ENCODE results near the gene DEGS1.

DEGS1 gene

DNA sequence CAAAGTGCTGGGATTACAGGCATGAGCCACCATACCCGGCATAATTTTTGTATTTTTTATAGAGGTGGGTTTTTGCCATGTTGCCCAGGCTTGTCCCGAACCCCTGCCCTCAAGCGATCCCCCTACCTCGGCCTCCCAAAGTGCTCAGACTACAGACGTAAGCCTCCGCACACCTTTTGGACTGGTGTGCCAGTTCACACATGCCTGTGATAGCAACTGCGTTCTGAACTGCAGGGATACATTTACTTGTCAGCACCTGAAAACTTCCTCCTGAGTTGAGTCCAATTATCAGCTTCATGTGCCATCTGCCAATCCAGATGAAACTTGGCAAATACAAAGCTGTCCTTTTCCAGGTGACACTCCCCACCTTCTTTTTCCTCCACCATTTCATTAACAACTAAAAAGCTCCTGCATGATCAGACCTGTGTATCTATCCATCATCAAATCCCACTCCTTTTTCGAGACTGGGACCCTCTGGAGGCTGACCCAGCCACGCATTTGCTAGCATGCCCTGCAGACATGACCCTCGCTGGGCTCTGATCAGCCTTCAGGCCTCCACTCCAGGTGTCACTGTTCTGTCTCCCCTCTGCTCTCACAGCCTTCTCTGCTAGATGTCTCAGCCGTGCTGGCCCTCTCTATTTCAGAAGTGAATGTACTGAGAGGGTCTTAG lies 2.1 kb upstream of the DEGS1 start:
- no peak for TF ChIP-seq CTCF (IDR thresholded peaks at IDR 0.05; ENCODE audit: insufficient read depth, low read length, poor library complexity, severe bottlenecking)
- DNase-seq (ENCODE audit: extremely low read depth, insufficient read length) = no peak
- no peak overlapping the region for H3K4me3 ChIP-seq (replicated peaks; ENCODE audit: low read depth, low read length)
- no peaks in the 10 kb centered on the region for H3K27me3 ChIP-seq (replicated peaks; ENCODE audit: control insufficient read depth, insufficient read depth, low read length)
- H3K36me3 ChIP-seq (ENCODE audit: control insufficient read depth, insufficient read depth, low read length) = no peaks in the 10 kb centered on the region

DNA sequence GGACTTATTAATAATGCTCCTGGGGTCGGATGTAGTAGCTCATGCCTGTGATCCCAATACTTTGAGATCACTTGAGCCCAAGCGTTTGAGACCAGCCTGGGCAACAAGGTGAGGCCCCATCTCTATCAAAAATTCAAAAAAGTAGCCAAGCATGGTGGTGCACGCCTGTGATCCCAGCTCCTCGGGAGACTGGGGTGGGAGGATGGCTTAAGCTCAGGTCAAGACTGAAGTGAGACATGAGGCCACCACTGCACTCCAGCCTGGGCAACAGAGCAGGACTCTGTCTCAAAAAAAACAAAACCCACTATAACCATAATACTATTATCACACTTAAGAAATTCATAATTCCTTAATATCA lies 1.6 kb upstream of the DEGS1 start:
- Histone ChIP-seq H3K36me3 (ENCODE audit: control insufficient read depth, insufficient read depth, low read length) (no peaks in the 10 kb centered on the region), H3K4me3 (replicated peaks; ENCODE audit: low read depth, low read length) (no peak overlapping the region), H3K27me3 (replicated peaks; ENCODE audit: control insufficient read depth, insufficient read depth, low read length) (no peaks in the 10 kb centered on the region)
- DNase-seq (ENCODE audit: extremely low read depth, insufficient read length) = no peak
- TF ChIP-seq CTCF (IDR thresholded peaks at IDR 0.05; ENCODE audit: insufficient read depth, low read length, poor library complexity, severe bottlenecking) = no peak

- Histone ChIP-seq H3K36me3 (ENCODE audit: control insufficient read depth, insufficient read depth, low read length) (no peaks in the 10 kb centered on the region), H3K4me3 (replicated peaks; ENCODE audit: low read depth, low read length) (peak overlapping the region; percentile 92)
- DNase-seq (ENCODE audit: extremely low read depth, insufficient read length) = no peak
Measured at GRCh38 chr1:224182057-224182865, 779 bp upstream of the DEGS1 start.

GRCh38 chr1:224183591-224184312 lies 712 bp downstream of the DEGS1 start:
- peak; percentile 5 for TF ChIP-seq CTCF (IDR thresholded peaks at IDR 0.05; ENCODE audit: insufficient read depth, low read length, poor library complexity, severe bottlenecking)
- H3K27me3 ChIP-seq (replicated peaks; ENCODE audit: control insufficient read depth, insufficient read depth, low read length) = no peaks in the 10 kb centered on the region
- H3K4me3 ChIP-seq (replicated peaks; ENCODE audit: low read depth, low read length) = peak overlapping the region; percentile 92
- H3K36me3 ChIP-seq (ENCODE audit: control insufficient read depth, insufficient read depth, low read length) = no peaks in the 10 kb centered on the region
- peak; percentile 85 for DNase-seq (ENCODE audit: extremely low read depth, insufficient read length)

More at GRCh38 chr1:224182057-224182865, 779 bp upstream of the DEGS1 start:
- H3K27me3 ChIP-seq (replicated peaks; ENCODE audit: control insufficient read depth, insufficient read depth, low read length) = no peaks in the 10 kb centered on the region
- no peak for TF ChIP-seq CTCF (IDR thresholded peaks at IDR 0.05; ENCODE audit: insufficient read depth, low read length, poor library complexity, severe bottlenecking)

DNA sequence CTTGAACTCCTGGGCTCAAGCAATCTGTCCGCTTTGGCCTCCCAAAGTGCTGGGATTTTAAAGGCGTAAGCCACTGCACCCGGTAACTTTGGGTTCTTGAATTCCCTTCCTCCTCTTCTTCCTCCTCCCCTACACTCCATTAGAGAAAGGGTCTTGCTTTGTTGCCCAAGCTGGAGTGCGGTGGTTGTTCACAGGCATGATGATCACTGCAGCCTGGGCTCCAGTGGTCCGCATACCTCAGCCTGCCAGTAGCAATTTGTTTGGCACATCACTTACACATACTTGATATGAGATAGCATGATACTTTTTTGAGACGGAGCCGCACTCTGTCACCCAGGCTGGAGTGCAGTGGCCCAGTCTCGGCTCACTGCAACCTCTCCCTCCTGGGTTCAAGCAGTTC lies 2.2 kb downstream of the DEGS1 start:
- DNase-seq (ENCODE audit: extremely low read depth, insufficient read length) = no peak
- no peaks in the 10 kb centered on the region for H3K27me3 ChIP-seq (replicated peaks; ENCODE audit: control insufficient read depth, insufficient read depth, low read length)
- H3K36me3 ChIP-seq (ENCODE audit: control insufficient read depth, insufficient read depth, low read length) = no peaks in the 10 kb centered on the region
- peak overlapping the region; percentile 2 for H3K4me3 ChIP-seq (replicated peaks; ENCODE audit: low read depth, low read length)
- no peak for TF ChIP-seq CTCF (IDR thresholded peaks at IDR 0.05; ENCODE audit: insufficient read depth, low read length, poor library complexity, severe bottlenecking)

All from GM06990 (cell line).